Psoas muscle (tissue), 8 donors: ENCODE measurements around the gene PCDH9. TPM values are rescaled to one million over a fixed set of nuclear protein-coding genes. Genes with fewer than 3 reads are reported as not detected.

Experiments used
- ATAC-seq, 4 donors: fragments of 200-7000 bp; cut with Tn5 transposase; one replicate each; pipeline ENCODE4 v1.9.1; 2020; ENCODE audit warnings: moderate library complexity in 3 of 4, mild to moderate bottlenecking in 2 of 4
- DNase-seq, 2 donors: peaks; one replicate each; pipeline ENCODE4 v3.0.0-alpha.2; 2020
- H3K27ac ChIP-seq: fragments of 200-600 bp; one replicate; pipeline ENCODE4 v1.8.0; 2022
- H3K27me3 ChIP-seq, 3 donors: fragments of 200-600 bp in 1 of 3; one replicate each; pipeline versions ENCODE4 v1.6.1 to v1.8.0; 2013 to 2022; ENCODE audit warnings: low read length in 2 of 3, mild to moderate bottlenecking in 2 of 3, moderate library complexity in 1 of 3; ENCODE audit not compliant: insufficient read depth in 3 of 3
- H3K36me3 ChIP-seq, 2 donors: fragments of 200-600 bp in 1 of 2; one replicate each; pipeline versions ENCODE4 v1.6.1 to v1.8.0; 2013 to 2022; ENCODE audit warnings: low read depth in 1 of 2, mild to moderate bottlenecking in 1 of 2, moderate library complexity in 1 of 2; ENCODE audit not compliant: insufficient read depth in 1 of 2
- H3K4me1 ChIP-seq: fragments of 200-600 bp; one replicate; pipeline ENCODE4 v1.8.0; 2022
- H3K4me3 ChIP-seq: fragments of 200-600 bp; one replicate; pipeline ENCODE4 v1.8.0; 2022; ENCODE audit warnings: mild to moderate bottlenecking
- H3K9me3 ChIP-seq: fragments of 200-600 bp; one replicate; pipeline ENCODE4 v1.8.0; 2022
- CTCF ChIP-seq: fragments of 200-600 bp; IDR thresholded peaks from one replicate; pipeline ENCODE4 v1.8.0; 2022; ENCODE audit warnings: antibody characterized with exemption
- WGBS, 3 donors: extraction: QIAGEN DNeasy Blood & Tissue Kit; methylation state at CpG; one replicate each; pipeline versions ENCODE4 v1.1.6 to v1.1.7; 2013; 5-methylcytosine and 5-hydroxymethylcytosine counted together
- intact Hi-C, 2 donors: fragments of 100-400 bp; cut with DNase I; formaldehyde crosslinking; loops; one replicate each; pipeline versions ENCODE4 v1.11.0 to v1.14.2; 2022
- polyA plus RNA-seq, 3 donors: library from polyadenylated mRNA; stranded (reverse); fragments of 200-250 nt; gene quantifications; one replicate each; pipeline ENCODE4 v1.2.3, GENCODE V29; 2013
- total RNA-seq, 4 donors: library from RNA; stranded (reverse); fragmentation: NEBNext Ultra II Directional in 2 of 4; extraction: Animal tissue kit (Norgen Biotek cat#: 25700) in 2 of 4; gene quantifications; one replicate each; pipeline versions ENCODE4 v1.2.1 to v1.2.4, GENCODE V29; 2021 to 2023
- donor health status: healthy with polysubstance abuse.
- donor health status: DM: no; HTN: no; CAD: no; lungs with moderate emphysema.
- donor health status: Bipolar disorder and iron deficiency.
- donor health status: healthy.
- donor health status: DM: yes; HTN: yes; CAD: no.
- donor health status: DM: no; HTN: no; CAD: no.
- donor health status: DM: no; HTN: no; CAD: no.
- donor health status: DM: yes; HTN: yes; CAD: no.

The PCDH9 gene
- total and polyA plus RNA-seq, 7 donors: 0.27 to 4.9 (median 2.1) TPM

GRCh38 chr13:66962953-66963352, 267.2 kb downstream of the PCDH9 start:
- no peaks in the 10 kb centered on the region for H3K4me1 ChIP-seq
- H3K27ac ChIP-seq: no peak overlapping the region
- ATAC-seq: no peak
- H3K4me3 ChIP-seq: no peak overlapping the region
- no peak for DNase-seq
- H3K27me3 ChIP-seq: no peaks in the 10 kb centered on the region
- intact Hi-C loops: no loop called here
- no peak for TF ChIP-seq CTCF
- no peaks in the 10 kb centered on the region for H3K36me3 ChIP-seq
- no peaks in the 10 kb centered on the region for H3K9me3 ChIP-seq
- WGBS, 3 donors: 60 to 70% (median 65%) methylated on average over 4 of the region's 4 CpGs

- no peak overlapping the region for H3K27ac ChIP-seq
Measured at GRCh38 chr13:66958611-66959010, 271.5 kb downstream of the PCDH9 start.

DNA sequence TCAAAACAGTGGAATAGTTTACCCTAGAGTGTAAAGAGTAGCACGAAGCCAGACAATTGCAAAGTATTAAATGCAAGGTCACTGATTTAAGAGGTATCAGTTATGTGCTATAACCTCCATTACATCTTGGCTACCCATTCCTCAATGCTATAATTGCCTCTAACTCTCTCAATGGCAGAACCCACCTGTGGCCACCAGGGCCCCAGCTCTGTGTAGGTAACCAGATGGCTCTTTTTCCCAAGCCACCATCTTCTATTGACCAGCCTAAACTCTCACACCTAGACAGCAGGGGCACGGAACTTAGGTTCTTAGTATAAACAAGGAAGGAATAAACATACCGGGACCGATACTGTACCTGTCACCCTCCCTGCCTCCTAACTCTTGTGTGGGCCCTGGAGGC, 277.6 kb downstream of the PCDH9 start:
- TF ChIP-seq CTCF: no peak
- H3K27me3 ChIP-seq: no peaks in the 10 kb centered on the region
- no peak for ATAC-seq
- 91 to 95% (median 92%) methylated on average over 4 of the region's 4 CpGs for whole genome bisulfite sequencing, 3 donors
- H3K4me3 ChIP-seq: no peak overlapping the region
- intact Hi-C loops: no loop called here
- H3K9me3 ChIP-seq: no peaks in the 10 kb centered on the region
- H3K4me1 ChIP-seq: no peaks in the 10 kb centered on the region
- no peak for DNase-seq
- H3K36me3 ChIP-seq: no peaks in the 10 kb centered on the region
- no peak overlapping the region for H3K27ac ChIP-seq

More at GRCh38 chr13:66958611-66959010, 271.5 kb downstream of the PCDH9 start:
- no peaks in the 10 kb centered on the region for H3K9me3 ChIP-seq
- no peaks in the 10 kb centered on the region for H3K27me3 ChIP-seq
- no peaks in the 10 kb centered on the region for H3K4me1 ChIP-seq
- WGBS, 3 donors: 37 to 39% (median 38%) methylated on average over 3 of the region's 3 CpGs
- intact Hi-C loops: no loop called here
- ATAC-seq: no peak
- no peaks in the 10 kb centered on the region for H3K36me3 ChIP-seq
- H3K4me3 ChIP-seq: no peak overlapping the region
- no peak for TF ChIP-seq CTCF
- no peak for DNase-seq

DNA sequence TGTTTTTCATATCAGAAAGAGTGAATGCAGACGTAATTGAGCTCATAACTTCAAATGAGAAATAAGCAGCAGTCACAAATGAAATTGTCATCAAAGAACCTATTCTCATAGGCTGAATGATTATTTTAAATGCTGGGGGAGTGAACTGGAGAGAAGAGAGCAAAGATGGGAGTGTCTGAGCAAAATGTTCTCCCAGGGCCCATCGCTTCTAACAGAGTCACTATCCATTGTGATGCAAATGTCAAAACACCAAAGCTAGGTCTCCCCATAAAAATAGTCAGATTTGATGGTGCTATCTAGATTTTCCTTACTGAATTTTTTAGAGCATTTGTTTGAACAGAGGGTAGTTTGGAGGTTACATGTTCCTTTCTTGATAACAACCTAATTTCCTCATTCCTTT, 278.7 kb downstream of the PCDH9 start:
- Histone ChIP-seq H3K36me3 (no peaks in the 10 kb centered on the region), H3K27me3 (no peaks in the 10 kb centered on the region), H3K27ac (no peak overlapping the region), H3K4me3 (no peak overlapping the region), H3K4me1 (no peaks in the 10 kb centered on the region), H3K9me3 (no peaks in the 10 kb centered on the region)
- intact Hi-C loops: no loop called here
- WGBS, 3 donors: 85 to 94% (median 91%) methylated on average over 2 of the region's 2 CpGs
- DNase-seq: no peak
- no peak for ATAC-seq
- no peak for TF ChIP-seq CTCF

GRCh38 chr13:66950666-66951065, 279.5 kb downstream of the PCDH9 start:
- ATAC-seq: no peak
- intact Hi-C loops: no loop called here
- Histone ChIP-seq H3K27me3 (no peaks in the 10 kb centered on the region), H3K27ac (no peak overlapping the region), H3K4me3 (no peak overlapping the region), H3K9me3 (no peaks in the 10 kb centered on the region), H3K36me3 (no peaks in the 10 kb centered on the region), H3K4me1 (no peaks in the 10 kb centered on the region)
- TF ChIP-seq CTCF: no peak
- DNase-seq: no peak
